Activated CD4-positive, alpha-beta T cell treated with anti-CD3 and anti-CD28 coated beads, Interleukin-2, amount 50 U/mL, for 48 hours (primary cell): ENCODE results near the gene GMDS.

Source experiments
- DNase-seq, 2 experiments: peaks; one replicate each; pipeline ENCODE4 v3.0.0-alpha.2; 2020

GMDS gene

DNA sequence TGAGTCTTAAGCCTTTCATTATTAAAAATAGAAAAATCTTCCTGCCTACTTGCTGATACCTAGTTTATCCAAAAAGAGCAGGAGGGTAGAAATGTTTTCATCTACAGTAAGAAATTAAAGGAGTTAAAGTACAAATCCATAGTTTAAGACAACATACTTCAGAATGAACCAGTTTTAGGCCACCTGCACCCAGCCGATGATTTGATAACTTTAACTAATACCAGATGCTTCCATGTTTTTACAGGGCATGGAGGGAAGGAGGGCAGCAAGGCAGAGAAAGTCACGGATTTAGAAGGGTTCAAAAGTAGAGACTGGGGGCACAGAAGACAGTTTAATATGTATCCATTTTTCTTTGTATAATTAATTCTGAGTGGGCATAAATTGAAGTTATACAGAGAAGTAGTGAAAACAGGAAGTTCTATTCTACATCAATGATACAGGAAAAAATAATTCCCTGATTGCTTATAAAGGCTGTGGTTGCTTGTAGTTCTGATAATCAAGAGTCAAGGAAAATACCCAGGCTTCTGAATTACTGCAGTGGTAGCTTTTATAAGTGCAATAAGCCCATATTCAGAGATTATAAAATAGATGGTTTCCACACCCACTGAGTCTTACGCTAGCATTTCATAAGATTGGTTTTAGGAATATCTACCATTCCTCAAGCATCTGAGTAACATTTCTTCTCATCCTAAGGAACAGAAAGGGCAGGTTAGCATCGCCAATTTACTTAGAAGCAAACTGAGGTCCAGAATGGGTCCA, 72.0 kb downstream of the GMDS start:
- DNase-seq: no peak

DNA sequence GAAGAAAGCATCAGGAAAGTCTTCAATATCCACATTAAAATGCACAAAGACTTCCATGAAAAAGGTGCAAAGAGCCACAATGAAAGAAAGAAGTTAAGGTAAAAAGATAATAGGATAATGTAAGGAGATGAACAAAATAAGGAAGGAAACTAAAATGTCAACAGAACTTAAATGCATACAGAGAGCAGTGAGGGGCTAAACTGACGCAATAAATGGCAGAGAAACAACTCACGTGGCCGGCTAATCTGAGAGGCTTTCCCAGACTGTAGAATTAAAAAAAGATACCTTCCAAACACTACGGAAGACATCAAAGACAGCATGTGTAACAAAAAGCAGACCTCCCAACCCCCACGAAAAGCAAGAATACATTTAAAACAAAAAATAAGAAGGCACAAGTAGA, 73.7 kb downstream of the GMDS start:
- no peak for DNase-seq

DNA sequence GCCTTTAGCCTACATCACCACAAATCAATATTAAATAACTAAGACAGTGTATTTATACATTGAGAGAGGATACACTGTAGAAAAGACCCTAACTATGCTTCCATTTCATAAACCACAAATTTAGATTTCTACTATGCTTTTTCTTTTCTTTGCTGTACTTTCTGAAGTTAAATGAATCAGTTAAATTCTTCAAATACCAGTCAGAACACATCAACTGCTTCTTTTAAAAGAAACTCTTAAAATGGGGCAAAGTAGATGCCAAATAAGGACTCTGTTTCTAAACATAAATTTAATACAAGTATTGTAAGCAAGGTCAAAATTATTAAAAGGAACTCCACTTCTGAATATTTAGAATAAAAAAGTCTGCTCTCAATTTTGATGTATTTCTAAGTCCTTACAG, 76.9 kb downstream of the GMDS start:
- DNase-seq: no peak

DNA sequence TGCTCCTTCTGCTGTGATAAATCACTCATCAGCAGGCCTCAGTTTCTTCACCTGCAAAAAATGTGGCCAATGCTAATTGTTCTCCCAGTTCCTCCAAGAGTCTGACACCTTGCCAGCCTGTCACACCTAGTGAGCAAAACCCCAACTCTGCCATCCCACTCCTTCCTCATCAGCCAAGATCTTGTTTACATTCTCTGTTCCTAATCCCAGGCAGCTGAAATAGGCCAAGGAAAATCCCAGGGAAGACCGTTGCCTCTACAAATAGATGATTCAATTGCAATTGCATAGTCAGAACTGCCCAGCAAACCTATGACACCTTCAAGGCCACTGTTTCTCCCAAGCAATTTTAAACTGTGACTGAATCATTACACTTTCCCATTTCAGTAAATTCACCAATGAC, 78.7 kb downstream of the GMDS start:
- DNase-seq: no peak

DNA sequence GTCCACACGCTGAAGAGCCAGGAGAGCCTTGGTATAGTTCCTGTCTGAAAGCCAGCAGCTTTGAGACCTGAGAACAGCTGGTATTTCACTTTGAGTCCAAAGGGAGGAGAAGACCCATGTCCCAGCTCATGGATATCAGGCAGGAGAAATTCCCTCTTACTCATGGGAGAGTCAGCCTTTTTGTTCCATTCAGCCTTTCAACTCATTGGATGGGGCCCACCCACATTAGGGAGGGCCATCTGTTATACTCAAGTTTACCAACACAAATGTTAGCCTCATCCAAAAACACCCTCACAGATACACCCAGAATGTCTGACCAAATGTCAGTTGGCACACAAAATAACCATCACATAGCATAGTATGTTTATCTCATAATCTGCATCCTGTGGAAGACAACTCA, 80.1 kb downstream of the GMDS start:
- no peak for DNase-seq

DNA sequence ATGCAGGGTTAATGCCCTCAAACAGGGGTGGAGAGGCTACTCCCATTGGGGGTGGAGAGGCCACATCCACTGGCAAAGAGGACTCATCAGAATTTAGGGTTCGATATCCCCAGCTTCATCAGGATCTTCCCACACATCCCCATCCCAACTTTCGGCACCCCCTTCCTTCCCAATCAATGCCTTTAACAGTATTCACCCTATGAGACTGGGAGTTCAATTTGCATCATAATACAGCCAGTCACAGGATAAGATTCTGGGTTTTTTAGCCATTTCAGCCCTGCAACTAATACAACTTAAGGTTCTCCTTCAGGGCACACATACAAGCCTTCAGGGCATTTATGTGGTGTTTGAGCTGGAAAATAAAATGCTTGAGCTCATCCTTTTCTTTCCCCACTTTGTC, 80.9 kb downstream of the GMDS start:
- DNase-seq: no peak

DNA sequence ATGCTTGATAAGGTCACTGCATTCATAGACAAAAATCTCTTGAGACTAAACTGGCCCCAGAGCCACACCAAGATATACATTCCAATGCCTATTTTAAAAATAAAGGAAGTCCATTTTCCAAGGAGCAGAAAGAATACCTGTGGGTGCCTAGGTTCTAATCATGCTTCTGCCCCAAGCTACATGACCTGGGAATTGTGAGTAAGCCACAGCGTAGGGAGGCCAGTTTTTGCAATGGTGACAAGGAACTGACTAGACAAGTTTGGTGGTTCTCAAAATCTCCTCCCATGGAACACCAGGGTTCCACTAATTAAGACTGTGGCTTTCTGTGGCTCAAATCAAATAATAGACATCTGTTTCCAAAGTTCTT, 83.3 kb downstream of the GMDS start:
- no peak for DNase-seq

DNA sequence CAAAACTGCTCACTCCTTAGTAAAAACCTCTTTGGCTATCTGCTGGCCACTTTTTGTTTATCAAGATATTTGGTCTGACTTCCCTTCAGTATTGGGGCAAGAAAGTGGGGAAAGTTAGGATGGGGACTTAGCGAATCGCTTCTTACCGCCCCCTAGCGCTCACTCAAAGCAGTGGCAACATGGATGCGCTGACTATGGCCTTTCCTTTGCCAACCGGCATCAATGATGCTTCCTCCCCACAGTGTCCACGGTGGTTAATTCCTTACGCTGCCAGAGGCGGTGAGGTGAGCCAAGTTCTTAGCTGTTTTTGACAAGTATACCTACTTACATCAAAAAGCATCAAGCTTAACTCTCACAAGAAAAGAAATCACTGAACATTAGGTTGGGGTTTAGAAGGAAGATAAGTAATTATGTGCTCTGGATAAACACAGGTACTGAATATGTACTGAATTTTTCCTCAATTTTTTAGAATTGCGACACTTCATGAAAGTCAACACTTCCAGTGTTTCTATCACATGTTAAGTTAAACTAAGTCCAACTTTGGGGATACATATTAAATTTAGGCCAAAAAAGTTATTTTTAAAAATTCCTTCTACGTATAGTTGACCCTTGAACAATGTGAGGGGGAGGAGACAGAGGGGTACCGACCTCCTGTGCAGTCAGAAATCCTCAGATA, 86.7 kb downstream of the GMDS start:
- no peak for DNase-seq

DNA sequence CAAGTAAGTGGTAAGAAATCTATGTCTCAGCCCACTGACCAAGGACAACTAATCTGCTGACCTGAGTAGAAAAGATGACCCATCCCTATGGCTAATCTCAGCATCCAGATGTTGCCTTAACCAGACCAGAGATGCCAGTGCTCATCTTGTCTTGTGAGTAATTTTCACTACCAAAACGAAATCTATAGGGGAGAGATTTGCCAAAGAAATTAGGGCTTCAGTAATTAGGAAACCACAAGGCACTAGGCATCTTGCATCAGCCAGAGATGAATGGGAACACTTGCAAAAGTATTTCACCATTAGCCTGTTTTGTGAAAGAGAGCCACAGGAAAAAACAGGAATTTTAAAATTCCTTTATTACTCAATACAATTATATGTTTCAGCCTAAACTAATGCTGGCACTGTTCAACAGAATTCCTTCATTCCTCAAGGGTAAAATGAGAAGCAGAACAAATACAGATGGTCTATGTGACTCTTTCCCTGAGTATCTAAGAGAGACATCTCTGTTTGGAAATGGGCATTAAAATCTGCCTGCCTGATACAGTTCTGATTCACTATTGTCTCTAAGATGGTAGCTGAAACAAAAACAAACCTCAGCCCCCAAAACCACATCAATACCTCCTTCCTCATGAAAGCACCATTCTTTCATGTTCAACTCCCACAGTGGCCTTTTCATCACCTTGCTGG, 87.8 kb downstream of the GMDS start:
- DNase-seq: no peak

DNA sequence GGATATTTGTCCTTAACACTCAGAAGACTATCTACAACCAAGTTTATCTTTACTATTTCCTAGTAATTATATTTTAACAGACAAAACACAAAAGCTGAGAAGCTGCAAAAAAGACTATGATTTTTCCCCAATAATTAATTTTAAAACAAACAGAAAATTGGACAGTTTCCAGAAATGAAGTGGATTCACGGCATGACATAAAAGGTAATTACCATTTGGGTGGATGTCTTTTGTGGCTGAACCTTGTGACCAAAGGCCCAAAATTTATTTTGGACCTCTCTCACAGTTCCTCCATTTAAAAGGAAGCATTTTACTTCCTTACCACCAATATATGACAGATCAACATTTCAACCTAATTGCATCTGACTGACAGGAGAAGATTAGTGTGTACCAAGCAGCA, 90.2 kb downstream of the GMDS start:
- DNase-seq: no peak

DNA sequence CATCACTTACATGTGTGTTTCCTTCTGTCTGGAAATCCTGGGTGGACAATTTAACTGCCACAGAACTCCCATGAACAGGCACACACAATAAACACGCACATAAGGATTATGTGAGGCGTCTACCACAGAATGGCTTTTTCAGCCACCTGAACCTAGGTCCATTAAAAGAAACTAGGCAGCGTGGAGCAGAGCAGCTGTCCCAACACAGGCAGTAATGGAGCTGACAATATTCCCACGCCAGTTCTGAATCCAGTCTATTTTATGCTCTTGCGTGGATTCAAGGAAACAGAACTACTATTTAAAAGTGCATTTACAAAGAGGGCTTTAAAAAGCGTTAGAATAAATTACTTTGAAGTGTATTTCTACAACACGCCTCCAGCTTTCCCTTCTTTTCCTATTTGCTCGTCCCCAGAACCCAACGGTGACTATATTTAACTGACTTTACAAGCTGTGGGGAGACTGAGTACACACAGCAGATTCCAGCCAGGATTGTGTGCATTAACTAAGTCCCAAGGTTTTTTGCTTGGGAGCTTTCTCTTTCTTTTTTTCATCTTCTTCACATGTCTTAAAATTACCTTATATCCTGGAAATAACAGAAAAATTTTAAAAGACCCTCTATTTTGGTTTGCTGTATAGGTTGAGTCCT, 95.9 kb downstream of the GMDS start:
- DNase-seq: no peak

DNA sequence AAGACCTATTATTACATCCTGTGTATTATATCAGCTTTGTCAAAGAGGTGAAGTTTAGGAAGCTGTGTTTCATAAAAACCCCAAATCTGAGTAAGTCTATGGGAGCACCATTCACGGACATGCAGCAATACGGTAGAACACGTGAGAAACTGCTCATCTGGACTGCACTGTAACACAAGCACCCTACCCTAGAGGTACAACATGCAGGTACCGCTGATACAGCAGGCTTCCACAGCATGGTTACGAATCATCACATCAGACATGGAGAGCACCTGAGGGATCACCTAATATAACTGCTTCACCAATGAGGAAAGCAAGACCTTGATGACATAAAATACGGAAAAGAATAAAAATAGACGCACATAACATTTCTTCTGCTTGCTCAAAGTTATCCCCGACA, 96.7 kb downstream of the GMDS start:
- DNase-seq: no peak

DNA sequence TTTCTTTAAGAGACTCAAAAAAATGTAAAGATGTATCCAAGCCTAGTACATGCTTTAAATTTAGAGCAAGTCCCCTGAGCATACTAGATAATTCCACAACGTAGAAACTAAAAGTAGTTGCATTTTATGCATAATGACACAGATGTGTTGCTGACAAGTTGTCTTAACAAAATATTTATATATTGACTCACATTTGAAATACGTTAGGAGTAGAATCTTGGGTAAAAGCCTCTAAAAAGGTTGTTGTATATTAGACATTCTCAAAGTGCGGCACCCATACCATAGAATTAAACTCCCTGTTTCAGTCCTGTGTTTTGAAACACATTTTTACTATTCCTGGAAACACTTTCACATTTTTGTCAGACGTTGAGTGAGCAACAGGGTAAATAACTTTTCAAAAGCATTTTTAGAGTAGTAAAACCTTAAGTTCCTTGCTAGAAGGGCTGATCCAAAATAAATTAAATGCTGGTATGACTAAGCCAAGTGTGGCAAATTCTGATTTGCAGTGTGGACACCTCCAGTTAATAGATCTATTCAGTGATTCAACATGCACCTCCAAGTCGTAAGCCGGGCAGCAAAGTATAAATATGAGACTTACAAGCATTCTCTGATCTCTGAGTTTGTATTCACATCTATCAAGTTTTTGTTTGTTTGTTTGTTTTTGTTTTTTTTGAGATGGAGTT, 97.5 kb downstream of the GMDS start:
- DNase-seq: no peak

DNA sequence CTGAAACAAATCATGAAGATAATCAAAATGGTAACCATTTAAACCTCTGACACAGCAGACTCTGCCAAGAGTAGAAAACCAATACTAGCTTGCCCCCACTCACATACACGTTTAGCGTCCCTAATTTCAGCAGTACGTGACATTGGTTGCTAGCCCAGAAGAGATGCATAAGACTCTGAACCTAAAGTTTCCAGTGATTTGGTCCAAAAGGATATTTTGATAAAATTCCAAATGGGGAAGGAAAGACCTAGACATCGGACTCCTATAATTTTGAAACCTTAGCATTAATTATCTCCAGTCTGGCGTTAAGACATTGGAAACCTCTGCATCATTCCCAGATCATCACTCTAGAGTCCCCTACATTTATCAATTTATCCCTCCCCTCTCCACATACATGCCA, 98.1 kb downstream of the GMDS start:
- DNase-seq: no peak

DNA sequence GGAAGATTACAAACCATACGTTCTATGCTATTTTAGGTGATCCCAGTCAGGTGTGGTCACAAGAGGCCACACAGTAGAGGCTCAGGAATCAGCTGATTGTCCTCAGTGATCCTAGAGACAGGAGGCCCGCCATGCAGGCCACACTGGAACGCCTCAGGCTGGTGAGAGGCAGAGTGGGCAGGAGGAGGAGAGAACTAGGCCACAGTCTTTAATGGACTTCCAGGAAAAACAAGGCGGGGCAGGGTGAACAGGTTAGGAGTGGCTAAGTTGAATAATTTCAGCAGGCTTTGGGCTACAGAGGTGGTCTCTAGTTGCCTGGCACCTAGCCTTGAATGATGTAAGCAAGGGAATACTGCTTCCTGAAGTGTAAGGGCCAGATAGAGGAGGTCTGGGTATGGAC, 101.2 kb downstream of the GMDS start:
- DNase-seq: no peak

DNA sequence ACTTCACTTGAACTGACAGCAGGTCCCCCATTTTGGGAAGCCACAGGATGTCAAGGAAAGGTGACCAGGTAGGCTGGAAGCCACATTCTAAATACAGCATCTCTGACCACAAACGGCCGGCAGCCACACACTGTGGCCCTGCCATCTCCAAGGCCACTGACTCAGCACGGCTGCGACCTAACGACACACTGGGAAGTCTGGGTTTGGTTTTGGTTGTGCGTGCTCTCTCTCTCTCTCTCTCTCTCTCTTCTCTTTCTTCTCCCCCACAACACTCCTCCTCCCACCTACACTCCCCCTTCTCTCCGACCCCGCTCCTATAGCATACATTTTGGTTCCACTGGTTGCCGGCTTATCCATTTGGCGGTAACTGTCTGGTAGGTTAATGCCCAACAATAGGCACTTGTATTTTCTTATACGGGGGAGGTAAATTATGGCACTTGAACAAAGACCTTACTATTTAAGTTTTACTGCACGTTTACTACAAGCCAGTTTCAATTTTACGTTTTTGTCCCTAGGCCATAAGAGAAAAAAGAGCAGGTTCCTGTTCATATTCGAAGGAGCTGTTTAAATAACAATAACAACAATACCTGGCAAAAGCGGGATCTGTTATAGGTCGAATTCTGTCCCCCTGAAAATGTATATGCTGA, 103.6 kb downstream of the GMDS start:
- no peak for DNase-seq

DNA sequence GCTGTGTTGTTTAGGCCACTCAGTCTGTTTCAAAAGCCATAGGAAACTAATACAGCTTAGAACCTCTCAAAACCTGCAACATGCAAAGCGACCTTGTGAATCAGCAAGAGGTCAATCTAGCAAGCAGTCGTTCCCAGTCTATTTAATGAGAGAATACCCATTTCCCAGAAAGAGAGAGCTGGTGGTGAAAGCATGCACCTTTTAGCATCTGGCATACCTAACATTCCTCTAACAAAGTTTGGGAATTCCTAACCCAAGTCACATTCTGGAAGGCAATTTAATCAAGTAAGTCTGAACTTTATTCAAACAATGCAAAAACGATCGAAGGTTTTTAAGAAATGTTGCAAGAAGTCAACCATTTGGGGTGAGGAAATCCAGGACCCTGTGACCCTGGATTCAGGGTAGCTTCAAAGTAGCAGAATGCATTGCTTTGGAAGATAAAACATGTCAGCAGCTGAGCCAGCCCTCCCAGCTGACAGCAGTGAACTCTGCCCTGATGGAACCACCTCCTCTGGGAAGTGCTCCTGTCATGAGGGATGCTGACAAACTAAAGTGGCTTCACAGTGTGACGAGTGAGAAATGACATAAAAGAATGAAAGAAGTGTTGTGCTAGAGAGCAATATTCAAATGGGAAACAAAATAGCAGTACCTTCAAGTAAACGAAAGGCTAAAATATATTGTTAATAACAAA, 104.8 kb downstream of the GMDS start:
- no peak for DNase-seq

DNA sequence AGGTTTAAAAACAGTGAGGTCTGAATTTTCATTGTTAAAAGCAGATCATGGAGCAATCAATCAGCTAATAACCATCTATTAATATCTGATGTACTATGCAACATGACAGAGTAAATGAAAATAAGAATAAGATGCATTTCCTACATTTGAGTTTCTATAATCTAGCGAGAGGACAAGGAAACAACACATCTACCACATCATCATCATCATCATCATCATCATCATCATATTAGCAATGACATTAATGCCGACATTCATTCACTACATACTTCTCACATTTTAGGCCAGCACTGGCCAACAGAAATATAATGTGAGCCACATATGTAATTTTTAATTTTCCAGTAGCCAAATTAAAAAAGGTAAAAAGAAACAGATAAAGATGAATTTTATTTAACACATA, 110.0 kb downstream of the GMDS start:
- DNase-seq: no peak

DNA sequence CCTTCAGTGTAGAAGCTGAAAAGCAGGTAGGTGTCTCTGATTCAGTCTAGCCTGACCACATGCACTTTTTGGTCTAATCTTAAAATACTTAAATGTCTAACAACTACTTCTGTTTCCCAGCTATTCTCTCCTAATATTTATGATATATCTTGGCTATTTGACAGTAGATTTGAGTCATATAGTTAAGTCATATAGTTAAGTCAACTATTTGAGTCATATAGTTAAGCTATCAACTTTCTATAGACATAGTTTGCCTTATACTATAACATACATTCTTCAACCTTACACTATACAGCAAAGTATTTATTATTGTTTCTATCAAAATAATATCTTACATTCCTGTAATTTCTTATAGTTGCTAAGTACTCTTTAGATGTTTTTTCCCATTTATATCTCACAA, 110.9 kb downstream of the GMDS start:
- no peak for DNase-seq

DNA sequence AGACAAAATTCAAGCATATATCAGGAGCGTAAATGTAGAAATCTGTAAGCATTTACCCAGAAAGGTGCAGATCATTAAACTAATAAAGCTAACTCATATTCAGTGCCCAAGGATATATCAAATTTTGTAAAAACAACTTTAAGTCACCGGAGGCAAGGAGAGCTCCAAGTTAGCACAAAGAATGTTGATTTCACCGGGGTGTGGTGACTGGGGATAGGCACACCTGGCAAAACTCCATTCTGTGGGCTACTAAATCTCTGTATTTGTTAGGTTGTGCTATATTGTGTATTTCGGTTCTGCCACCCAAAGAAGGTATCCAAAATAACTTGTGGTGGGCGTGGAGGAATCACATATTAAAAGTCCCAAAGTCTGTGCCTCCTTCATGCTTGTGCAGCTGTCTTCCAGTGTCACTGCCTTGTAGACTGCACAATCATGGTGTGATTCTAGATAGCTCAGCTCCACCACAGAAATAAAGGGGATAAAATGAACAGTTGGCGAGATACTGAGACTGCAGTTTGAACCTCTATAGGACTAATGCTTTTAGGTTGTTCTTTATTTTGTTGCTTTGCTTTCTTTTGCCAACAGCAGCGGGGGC, 111.6 kb downstream of the GMDS start:
- no peak for DNase-seq

DNA sequence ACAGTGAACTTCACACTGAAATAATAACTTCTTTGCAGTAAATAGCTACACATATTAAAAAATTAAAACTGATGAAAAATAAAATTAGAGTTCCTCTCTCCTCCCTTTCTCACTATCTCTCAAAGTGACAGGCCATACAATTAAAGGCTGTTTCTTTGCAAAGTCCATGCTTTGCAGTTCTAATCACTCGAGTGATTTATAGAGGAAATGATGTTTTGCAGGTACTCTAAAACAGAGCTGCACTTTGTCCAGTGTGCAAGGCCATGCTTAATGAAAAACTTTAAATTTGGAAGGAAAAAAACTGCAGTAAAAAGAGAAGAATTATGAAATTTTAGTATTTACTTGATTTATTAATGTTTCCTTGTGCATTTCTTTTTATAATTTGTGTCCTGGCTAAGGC, 112.5 kb downstream of the GMDS start:
- DNase-seq: no peak

DNA sequence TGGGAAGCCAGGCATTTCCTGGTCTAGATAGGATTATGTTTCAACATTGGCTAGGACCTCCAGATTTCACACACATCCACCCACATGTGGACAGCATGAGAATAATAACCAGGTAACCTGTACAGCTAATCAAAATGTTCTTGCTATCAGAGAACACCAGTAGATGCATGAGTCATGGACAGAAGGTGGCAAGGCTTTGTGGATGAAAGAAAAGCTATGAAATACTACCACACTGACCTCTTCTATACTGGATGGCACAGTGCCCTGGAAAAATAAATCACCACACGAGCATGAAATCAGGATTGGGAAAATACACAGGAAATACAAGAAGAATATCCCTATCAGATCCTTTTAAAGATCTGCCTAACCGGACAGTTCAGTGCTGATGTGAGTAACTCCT, 113.0 kb downstream of the GMDS start:
- no peak for DNase-seq
